IMR-90 (cell line): ENCODE data around the gene TMEM100. TPM values are rescaled to one million over a fixed set of nuclear protein-coding genes. Genes with fewer than 3 reads are reported as not detected.

Source experiments
- ATAC-seq: fragments of 200-7000 bp; cut with Tn5 transposase; 2 replicates; pipeline ENCODE4 v1.9.1; 2020; ENCODE audit warnings: low read depth, mild to moderate bottlenecking, moderate library complexity
- BruUV-seq: library from RNA; stranded (reverse); fragments of 400-500 nt; replicated peaks from 2 replicates; lab custom pipeline; 2021; lab: Mats Ljungman, UMichigan
- CTCF ChIA-PET: fragments of 300-600 bp; formaldehyde crosslinking; extraction: SDS; loops from one replicate; lab custom pipeline; 2021; ENCODE audit warnings: antibody characterized with exemption; lab: Yijun Ruan, JAX
- POLR2A ChIA-PET: fragments of 300-600 bp; sonication (Branson Sonifier 250); formaldehyde crosslinking; loops from one replicate; lab custom pipeline; 2022; ENCODE audit warnings: antibody characterized with exemption; ENCODE audit not compliant: unreplicated experiment; lab: Charles Lee
- DNase-seq: peaks from one replicate; pipeline ENCODE4 v3.0.0; 2013
- H2AFZ ChIP-seq: replicated peaks from 2 replicates; pipeline ENCODE3; 2013; ENCODE audit warnings: low read length, mild to moderate bottlenecking; ENCODE audit not compliant: poor library complexity
- H2AK5ac ChIP-seq: 2 replicates; pipeline ENCODE4 v1.6.1; 2013; ENCODE audit warnings: low read depth, low read length, inconsistent platforms
- H2AK9ac ChIP-seq: replicated peaks from 2 replicates; pipeline ENCODE3; 2013; ENCODE audit warnings: mild to moderate bottlenecking, low read depth, low read length, moderate library complexity; ENCODE audit not compliant: poor library complexity
- H2BK120ac ChIP-seq: 2 replicates; pipeline ENCODE4 v1.6.1; 2013; ENCODE audit warnings: low read depth, low read length, inconsistent platforms
- H2BK15ac ChIP-seq: 3 replicates; pipeline ENCODE4 v1.6.1; 2013; ENCODE audit warnings: low read depth, low read length, inconsistent platforms
- H2BK20ac ChIP-seq: 2 replicates; pipeline ENCODE4 v1.6.1; 2013; ENCODE audit warnings: low read depth, mild to moderate bottlenecking, inconsistent platforms, low read length, moderate library complexity
- H2BK5ac ChIP-seq: 2 replicates; pipeline ENCODE4 v1.6.1; 2013; ENCODE audit warnings: mild to moderate bottlenecking, low read depth, low read length, inconsistent platforms; ENCODE audit not compliant: poor library complexity, severe bottlenecking
- H3K14ac ChIP-seq: replicated peaks from 2 replicates; pipeline ENCODE4 v1.6.1; 2013; ENCODE audit warnings: low read depth, low read length, inconsistent platforms
- H3K18ac ChIP-seq: 2 replicates; pipeline ENCODE4 v1.6.1; 2013; ENCODE audit warnings: low read depth, low read length, control low read depth
- H3K23ac ChIP-seq: 2 replicates; pipeline ENCODE4 v1.6.1; 2013; ENCODE audit warnings: low read depth, low read length, inconsistent platforms
- H3K27ac ChIP-seq: 2 replicates; pipeline ENCODE4 v1.5.1; 2013; ENCODE audit warnings: mild to moderate bottlenecking, control low read depth, low read length; ENCODE audit not compliant: insufficient read depth
- H3K27me3 ChIP-seq: 2 replicates; pipeline ENCODE4 v1.6.1; 2013; ENCODE audit warnings: low read length; ENCODE audit not compliant: control insufficient read depth, insufficient read depth
- H3K36me3 ChIP-seq: 2 replicates; pipeline ENCODE4 v1.6.1; 2013; ENCODE audit warnings: low read length, mixed read lengths; ENCODE audit not compliant: control insufficient read depth, insufficient read depth
- H3K4ac ChIP-seq: 2 replicates; pipeline ENCODE4 v1.6.1; 2013; ENCODE audit warnings: low read depth, low read length, inconsistent platforms
- H3K4me1 ChIP-seq: 2 replicates; pipeline ENCODE4 v1.6.1; 2013; ENCODE audit warnings: low read length, mixed read lengths; ENCODE audit not compliant: control insufficient read depth, insufficient read depth
- H3K4me2 ChIP-seq: 2 replicates; pipeline ENCODE4 v1.6.1; 2013; ENCODE audit warnings: low read depth, mild to moderate bottlenecking, control low read depth, low read length, moderate library complexity
- H3K4me3 ChIP-seq: 2 replicates; pipeline ENCODE4 v1.5.1; 2013; ENCODE audit warnings: low read depth, mild to moderate bottlenecking, control low read depth, low read length, moderate library complexity; ENCODE audit not compliant: insufficient read depth
- H3K56ac ChIP-seq: 2 replicates; pipeline ENCODE4 v1.6.1; 2013; ENCODE audit warnings: low read length, inconsistent platforms; ENCODE audit not compliant: insufficient read depth; ENCODE audit errors: extremely low read depth
- H3K79me1 ChIP-seq, 2 experiments: 2 replicates each; pipeline ENCODE4 v1.6.1; 2013; ENCODE audit warnings: low read length in 2 of 2, inconsistent platforms in 1 of 2, low read depth in 1 of 2
- H3K9ac ChIP-seq: 2 replicates; pipeline ENCODE4 v1.6.1; 2013; ENCODE audit warnings: low read depth, low read length, control low read depth
- H3K9me1 ChIP-seq: 2 replicates; pipeline ENCODE4 v1.6.1; 2013; ENCODE audit warnings: low read length, inconsistent platforms; ENCODE audit not compliant: insufficient read depth
- H3K9me3 ChIP-seq: 2 replicates; pipeline ENCODE4 v1.6.1; 2013; ENCODE audit warnings: low read length; ENCODE audit not compliant: control insufficient read depth, insufficient read depth
- H4K20me1 ChIP-seq: 2 replicates; pipeline ENCODE4 v1.6.1; 2013; ENCODE audit warnings: low read length, inconsistent platforms; ENCODE audit not compliant: insufficient read depth
- H4K5ac ChIP-seq: 2 replicates; pipeline ENCODE4 v1.6.1; 2013; ENCODE audit warnings: mild to moderate bottlenecking, low read depth, low read length, control low read depth
- H4K8ac ChIP-seq, 2 experiments: 2 replicates each; pipeline ENCODE4 v1.6.1; 2013; ENCODE audit warnings: low read depth in 2 of 2, low read length in 2 of 2, control low read depth in 1 of 2, inconsistent platforms in 1 of 2
- H4K91ac ChIP-seq: 2 replicates; pipeline ENCODE4 v1.6.1; 2013; ENCODE audit warnings: low read depth, low read length, inconsistent platforms; ENCODE audit not compliant: insufficient read depth
- BHLHE40 ChIP-seq: fragments of 150-350 bp; IDR thresholded peaks from 2 replicates; pipeline ENCODE4 v1.6.1; 2016; ENCODE audit warnings: mild to moderate bottlenecking, low read depth, low read length
- CEBPB ChIP-seq: IDR thresholded peaks from 2 replicates; pipeline ENCODE4 v1.6.1; 2012; ENCODE audit warnings: low read depth, low read length, improper control_type of control experiment
- CHD1 ChIP-seq: IDR thresholded peaks from 2 replicates; pipeline ENCODE4 v1.6.1; 2012; ENCODE audit warnings: low read depth, low read length, improper control_type of control experiment
- ELK1 ChIP-seq: fragments of 150-350 bp; IDR thresholded peaks from 2 replicates; pipeline ENCODE4 v1.6.1; 2016; ENCODE audit warnings: low read depth, mild to moderate bottlenecking, low read length, moderate library complexity, borderline replicate concordance
- FOS ChIP-seq: fragments of 150-350 bp; IDR thresholded peaks from 2 replicates; pipeline ENCODE4 v1.6.1; 2016; ENCODE audit warnings: low read depth, low read length
- MAFK ChIP-seq: IDR thresholded peaks from 2 replicates; pipeline ENCODE4 v1.6.1; 2012; ENCODE audit warnings: low read depth, low read length, improper control_type of control experiment
- MAZ ChIP-seq: IDR thresholded peaks from 2 replicates; pipeline ENCODE4 v1.6.1; 2012; ENCODE audit warnings: low read depth, mild to moderate bottlenecking, low read length, improper control_type of control experiment, moderate library complexity, borderline replicate concordance
- POLR2A ChIP-seq: IDR thresholded peaks from 2 replicates; pipeline ENCODE4 v1.6.1; 2012; ENCODE audit warnings: mild to moderate bottlenecking, low read depth, low read length
- RAD21 ChIP-seq: IDR thresholded peaks from 2 replicates; pipeline ENCODE4 v1.6.1; 2012; ENCODE audit warnings: low read length, improper control_type of control experiment
- SMC3 ChIP-seq: fragments of 150-350 bp; IDR thresholded peaks from 2 replicates; pipeline ENCODE4 v1.6.1; 2016; ENCODE audit warnings: low read depth, mild to moderate bottlenecking, antibody characterized with exemption, low read length, moderate library complexity
- WGBS, 2 experiments: methylation state at CpG; one replicate each; pipeline versions ENCODE4 v1.1.5 to v1.1.7; 2013; ENCODE audit warnings: missing lambda C conversion rate in 2 of 2; ENCODE audit not compliant: insufficient read length in 1 of 2; ENCODE audit errors: extremely low coverage in 2 of 2; 5-methylcytosine and 5-hydroxymethylcytosine counted together
- dilution Hi-C: fragments of 300-500 bp; cut with HindIII; formaldehyde crosslinking; loops from one replicate; pipeline ENCODE4 v1.14.3; 2018; ENCODE audit warnings: low sequenced_read_pairs; ENCODE audit not compliant: unreplicated experiment
- in situ Hi-C: fragments of 300-500 bp; cut with MboI; formaldehyde crosslinking; loops from 3 replicates; pipeline ENCODE4 v1.14.3; 2019; ENCODE audit warnings: low sequenced_read_pairs, inconsistent platforms, mixed read lengths
- intact Hi-C: fragments of 100-400 bp; cut with micrococcal nuclease; formaldehyde crosslinking; loops from 2 replicates; pipeline ENCODE4 v1.10.0; 2022
- polyA plus RNA-seq, 3 experiments: library from polyadenylated mRNA; depleted of rRNA; stranded (reverse); fragments of >200 nt; gene quantifications; 2 replicates each; pipeline ENCODE4 v1.2.3, GENCODE V29; 2012; ENCODE audit warnings: low replicate concordance in 1 of 3
- total RNA-seq: library from RNA; depleted of rRNA; stranded (reverse); fragments of >200 nt; gene quantifications from 2 replicates; pipeline ENCODE4 v1.2.3, GENCODE V29; 2012

Gene TMEM100
- total and polyA plus RNA-seq, 2 of the 4 experiments (the other 2 are of a cell fraction), result 0.21 to 0.36 TPM

DNA sequence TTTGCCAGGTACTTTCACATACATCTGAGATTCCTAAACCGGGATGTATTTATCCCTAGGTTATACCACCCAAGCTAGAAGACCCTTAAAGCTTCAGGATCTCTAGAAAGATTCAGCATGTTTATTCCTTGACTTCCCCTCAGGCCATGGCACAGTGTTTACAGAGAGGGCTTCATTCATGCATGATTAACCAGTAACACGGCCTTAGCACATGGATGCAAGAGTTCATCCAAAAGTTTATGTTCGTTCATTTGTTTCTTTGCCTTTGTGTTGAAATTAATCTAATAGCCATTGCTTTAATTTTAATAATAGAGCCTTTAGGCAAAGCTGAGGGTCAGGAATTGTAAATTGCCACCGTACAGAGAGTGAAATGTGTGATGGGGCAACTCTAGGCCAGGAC is 41.9 kb upstream of the TMEM100 start:
- no peak for TF ChIP-seq RAD21
- TF ChIP-seq CHD1, result no peak
- TF ChIP-seq ELK1, result no peak
- TF ChIP-seq POLR2A, result no peak
- TF ChIP-seq CEBPB, result no peak
- TF ChIP-seq BHLHE40, result no peak
- TF ChIP-seq SMC3, result no peak
- TF ChIP-seq MAZ, result no peak
- TF ChIP-seq MAFK, result no peak
- no peak for TF ChIP-seq FOS
- intact Hi-C loops (no loop called here), dilution Hi-C loops (no loop called here), in situ Hi-C loops (no loop called here)
- Histone ChIP-seq H3K9me1 (peaks cover 5% of the 10 kb centered on the region), H2BK20ac (no peak overlapping the region), H3K18ac (no peak overlapping the region), H3K14ac (no peak overlapping the region), H3K79me1 (peaks cover 10 to 19% of the 10 kb centered on the region in 2 experiments), H3K56ac (no peak overlapping the region), H3K9ac (no peak overlapping the region), H3K36me3 (peaks cover 2% of the 10 kb centered on the region; the same call in 1 of the 2 replicates), H2AK9ac (no peak overlapping the region), H3K4me3 (no peak overlapping the region), H2BK5ac (no peak overlapping the region), H4K20me1 (no peaks in the 10 kb centered on the region; the same call in 1 of the 2 replicates), H2BK120ac (no peak overlapping the region), H3K27me3 (no peaks in the 10 kb centered on the region), H3K27ac (no peak overlapping the region), H4K5ac (no peak overlapping the region), H4K8ac (no peak overlapping the region), H2BK15ac (no peak overlapping the region), H2AK5ac (no peak overlapping the region), H3K9me3 (no peaks in the 10 kb centered on the region), H3K4me2 (no peak overlapping the region), H2AFZ (no peak overlapping the region), H3K23ac (no peak overlapping the region), H3K4me1 (peaks cover 3% of the 10 kb centered on the region), H3K4ac (no peak overlapping the region), H4K91ac (no peak overlapping the region)
- DNase-seq, result no peak
- no TSS peak for BruUV-seq
- ChIA-PET POLR2A (no interaction called here), CTCF (no interaction called here)
- ATAC-seq, result no peak
- 100% methylated on average over 1 of the region's 4 CpGs; no CpG with 5 or more reads in 1 of the 2 experiments for WGBS, 2 experiments
